Muscle of leg (tissue), 11 donors: Measurements from ENCODE around the gene SULF2. TPM values are rescaled to one million over a fixed set of nuclear protein-coding genes. Genes with fewer than 3 reads are reported as not detected.

ENCODE experiments used
- DNase-seq: peaks from one replicate; pipeline ENCODE4 v3.0.0; 2013
- H3K27ac ChIP-seq: one replicate; pipeline ENCODE4 v1.5.1; 2013; ENCODE audit warnings: mild to moderate bottlenecking, low read length, control low read depth
- H3K27me3 ChIP-seq: one replicate; pipeline ENCODE4 v1.6.1; 2013; ENCODE audit warnings: low read length; ENCODE audit not compliant: control insufficient read depth, insufficient read depth
- H3K36me3 ChIP-seq: one replicate; pipeline ENCODE4 v1.6.1; 2013; ENCODE audit warnings: low read length; ENCODE audit not compliant: control insufficient read depth, insufficient read depth
- H3K4me1 ChIP-seq: one replicate; pipeline ENCODE4 v1.6.1; 2013; ENCODE audit warnings: low read length; ENCODE audit not compliant: control insufficient read depth, insufficient read depth
- H3K4me3 ChIP-seq: one replicate; pipeline ENCODE4 v1.5.1; 2013; ENCODE audit warnings: low read length, control low read depth
- H3K9me3 ChIP-seq: replicated peaks from 2 replicates; pipeline ENCODE4 v1.6.1; 2013; ENCODE audit warnings: low read depth, low read length; ENCODE audit not compliant: control insufficient read depth
- WGBS: methylation state at CpG from one replicate; pipeline ENCODE4 v1.1.5; 2013; ENCODE audit warnings: missing lambda C conversion rate; ENCODE audit not compliant: insufficient coverage; 5-methylcytosine and 5-hydroxymethylcytosine counted together
- polyA plus RNA-seq, 8 donors: library from polyadenylated mRNA; unstranded; fragments of 120-200 nt; gene quantifications; one replicate each; pipeline versions ENCODE4 v1.2.1 to v1.2.3, GENCODE V29; 2013; ENCODE audit warnings: inconsistent platforms in 1 of 8, low replicate concordance in 1 of 8; ENCODE audit not compliant: insufficient read length in 8 of 8, insufficient read depth in 1 of 8
- total RNA-seq: library from RNA; stranded (reverse); fragments of 120-200 nt; gene quantifications from one replicate; pipeline ENCODE4 v1.2.4, GENCODE V29; 2013

SULF2 gene
- total and polyA plus RNA-seq, 9 donors = 31.6 to 121 (median 56.4) TPM

DNA sequence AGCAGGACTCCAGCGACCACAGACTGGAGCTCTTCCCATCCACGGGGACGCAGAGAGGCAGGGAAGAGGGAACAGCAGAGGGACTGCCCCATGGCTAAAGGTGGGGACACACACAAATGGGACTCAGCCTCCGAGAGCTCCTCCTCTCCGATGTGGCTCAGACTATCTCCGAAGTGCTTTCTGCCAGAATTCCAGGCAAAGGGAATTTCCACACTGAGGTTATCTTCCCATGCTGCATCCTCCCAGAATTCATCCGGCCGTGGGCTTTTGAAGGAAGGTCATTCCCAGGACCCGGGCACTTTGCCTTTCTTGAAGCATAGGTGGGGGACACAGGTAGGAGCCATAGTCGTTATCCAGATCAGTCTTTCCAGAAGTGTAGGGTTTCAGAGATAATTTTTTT lies 67.9 kb downstream of the SULF2 start:
- H3K27me3 ChIP-seq = peaks cover 4% of the 10 kb centered on the region
- H3K27ac ChIP-seq = no peak overlapping the region
- H3K9me3 ChIP-seq = no peaks in the 10 kb centered on the region
- peaks cover 15% of the 10 kb centered on the region for H3K4me1 ChIP-seq
- H3K36me3 ChIP-seq = no peaks in the 10 kb centered on the region
- WGBS = 80% methylated on average over 5 of the region's 10 CpGs
- no peak for DNase-seq
- no peak overlapping the region for H3K4me3 ChIP-seq

- Histone ChIP-seq H3K9me3 (no peaks in the 10 kb centered on the region), H3K27me3 (peaks cover 6% of the 10 kb centered on the region), H3K36me3 (no peaks in the 10 kb centered on the region), H3K4me3 (no peak overlapping the region), H3K27ac (no peak overlapping the region), H3K4me1 (peaks cover 19% of the 10 kb centered on the region)
- peak; percentile 86 for DNase-seq
- 38% methylated on average over 26 of the region's 26 CpGs for WGBS
Observed at GRCh38 chr20:47713878-47714450, 71.3 kb downstream of the SULF2 start.

DNA sequence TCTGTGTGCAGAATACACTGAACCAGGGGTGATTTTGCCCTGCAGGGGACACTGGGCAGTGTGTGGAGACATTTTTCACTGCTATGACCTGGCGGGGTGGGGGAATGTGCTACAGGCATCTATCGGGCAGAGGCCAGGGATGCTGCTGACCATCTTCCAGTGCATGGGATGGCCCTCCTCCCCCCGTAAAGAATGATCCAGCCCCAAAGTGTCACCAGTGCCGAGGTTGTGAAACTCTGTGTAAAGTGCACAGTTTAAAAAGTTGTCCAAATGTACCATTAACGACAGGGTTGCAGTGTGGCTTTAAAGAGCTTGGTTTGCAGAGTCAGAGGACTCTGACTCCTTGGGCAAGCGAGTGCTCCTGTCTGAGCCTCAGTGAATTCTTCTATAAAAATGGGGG lies 72.1 kb downstream of the SULF2 start:
- peaks cover 6% of the 10 kb centered on the region for H3K27me3 ChIP-seq
- WGBS = 72% methylated on average over 3 of the region's 6 CpGs
- no peak for DNase-seq

GRCh38 chr20:47711046-47711752 lies 74.1 kb downstream of the SULF2 start:
- no peak overlapping the region for H3K27ac ChIP-seq
- WGBS = 44% methylated on average over 13 of the region's 19 CpGs
- no peak for DNase-seq
- peaks cover 8% of the 10 kb centered on the region for H3K27me3 ChIP-seq
- no peaks in the 10 kb centered on the region for H3K36me3 ChIP-seq
- peaks cover 31% of the 10 kb centered on the region for H3K4me1 ChIP-seq
- H3K9me3 ChIP-seq = no peaks in the 10 kb centered on the region
- no peak overlapping the region for H3K4me3 ChIP-seq

More for the DNA sequence above, 72.1 kb downstream of the SULF2 start:
- H3K27ac ChIP-seq = no peak overlapping the region
- no peaks in the 10 kb centered on the region for H3K36me3 ChIP-seq
- H3K4me3 ChIP-seq = no peak overlapping the region
- no peaks in the 10 kb centered on the region for H3K9me3 ChIP-seq
- peaks cover 27% of the 10 kb centered on the region for H3K4me1 ChIP-seq

DNA sequence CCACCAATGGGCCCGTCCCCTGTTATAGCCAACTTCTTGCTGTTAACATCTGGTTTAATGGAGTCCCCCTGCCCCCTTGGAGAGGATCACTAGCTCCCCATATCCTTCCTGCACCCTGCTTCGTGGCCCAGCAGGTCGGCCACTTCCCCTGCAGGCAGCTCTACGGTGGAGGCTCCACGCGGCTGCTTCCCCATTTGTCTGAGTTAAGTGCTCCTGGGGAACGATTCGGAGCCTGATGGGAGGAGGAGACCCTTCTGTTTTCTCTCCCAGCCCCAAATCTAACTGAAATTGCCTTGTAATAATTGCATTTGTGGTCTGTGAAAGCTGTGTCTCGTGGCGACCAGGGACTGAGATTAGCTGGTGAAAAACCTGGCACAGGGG lies 74.6 kb downstream of the SULF2 start:
- Histone ChIP-seq H3K4me1 (peaks cover 31% of the 10 kb centered on the region), H3K27ac (no peak overlapping the region), H3K4me3 (no peak overlapping the region), H3K27me3 (peaks cover 8% of the 10 kb centered on the region), H3K36me3 (no peaks in the 10 kb centered on the region), H3K9me3 (no peaks in the 10 kb centered on the region)
- 64% methylated on average over 3 of the region's 10 CpGs for WGBS
- no peak for DNase-seq

GRCh38 chr20:47708953-47709833 lies 76.1 kb downstream of the SULF2 start:
- no peak overlapping the region for H3K4me3 ChIP-seq
- no peaks in the 10 kb centered on the region for H3K9me3 ChIP-seq
- WGBS = 64% methylated on average over 8 of the region's 10 CpGs
- no peak for DNase-seq
- H3K36me3 ChIP-seq = no peaks in the 10 kb centered on the region
- peaks cover 6% of the 10 kb centered on the region for H3K27me3 ChIP-seq
- no peak overlapping the region for H3K27ac ChIP-seq
- H3K4me1 ChIP-seq = peaks cover 33% of the 10 kb centered on the region

GRCh38 chr20:47708140-47708807 lies 77.0 kb downstream of the SULF2 start:
- H3K36me3 ChIP-seq = no peaks in the 10 kb centered on the region
- WGBS = 44% methylated on average over 7 of the region's 10 CpGs
- H3K4me1 ChIP-seq = peaks cover 31% of the 10 kb centered on the region
- DNase-seq = peak; percentile 72
- H3K4me3 ChIP-seq = no peak overlapping the region
- no peaks in the 10 kb centered on the region for H3K9me3 ChIP-seq
- no peak overlapping the region for H3K27ac ChIP-seq
- H3K27me3 ChIP-seq = peaks cover 6% of the 10 kb centered on the region

DNA sequence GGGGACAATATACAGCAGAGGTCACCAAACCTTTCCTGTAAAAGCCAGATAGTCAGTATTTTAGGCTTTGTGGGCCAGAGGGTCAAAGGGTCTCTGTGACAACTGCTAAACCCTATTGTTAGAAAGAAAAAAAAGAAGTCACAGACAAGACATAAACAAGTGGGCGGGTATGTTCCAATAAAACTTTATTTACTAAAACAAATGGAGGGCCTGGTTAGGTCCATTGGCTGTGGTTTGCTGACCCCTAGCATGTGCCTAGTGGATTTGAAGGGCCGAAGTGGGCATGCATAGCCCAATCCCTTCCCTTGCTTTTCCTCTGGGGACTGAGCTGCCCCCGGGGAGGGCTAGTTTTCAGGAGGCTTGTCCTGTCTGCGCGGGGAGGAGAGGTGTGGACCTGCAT lies 78.9 kb downstream of the SULF2 start:
- Histone ChIP-seq H3K36me3 (no peaks in the 10 kb centered on the region), H3K4me3 (no peak overlapping the region), H3K27ac (no peak overlapping the region), H3K27me3 (peaks cover 6% of the 10 kb centered on the region), H3K4me1 (peaks cover 26% of the 10 kb centered on the region), H3K9me3 (no peaks in the 10 kb centered on the region)
- DNase-seq = no peak
- 90% methylated on average over 2 of the region's 5 CpGs for WGBS

DNA sequence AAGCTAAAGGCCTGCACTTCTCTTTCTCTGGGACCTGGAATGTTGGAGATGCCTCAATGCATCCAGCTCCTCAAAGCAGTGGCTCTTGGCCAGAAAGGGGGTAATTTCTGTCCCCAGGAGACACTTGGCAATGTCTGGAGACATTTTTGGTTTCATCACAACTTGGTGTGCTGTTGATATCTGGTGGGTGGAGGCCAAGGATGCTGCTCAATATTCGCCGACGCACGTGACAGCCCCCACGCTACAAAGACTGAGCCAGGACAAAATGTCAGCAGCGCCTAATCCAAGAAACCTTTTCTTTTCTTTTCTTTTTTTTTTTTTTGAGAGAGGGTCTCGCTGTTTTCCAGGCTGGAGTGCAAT lies 79.8 kb downstream of the SULF2 start:
- DNase-seq = no peak
- Histone ChIP-seq H3K27ac (no peak overlapping the region), H3K9me3 (no peaks in the 10 kb centered on the region), H3K4me3 (no peak overlapping the region), H3K27me3 (peaks cover 4% of the 10 kb centered on the region), H3K4me1 (peaks cover 19% of the 10 kb centered on the region), H3K36me3 (no peaks in the 10 kb centered on the region)
- WGBS = no CpG with 5 or more reads among the region's 7 CpGs
